Neural crest cell (in vitro differentiated cells): ENCODE data around the gene HRNR. TPM values are rescaled to one million over a fixed set of nuclear protein-coding genes. Genes with fewer than 3 reads are reported as not detected.

ENCODE experiments used
- DNase-seq: peaks from one replicate; pipeline ENCODE4 v3.0.0; 2021; ENCODE audit warnings: low read depth, mixed read lengths, low spot score
- H3K27ac Mint-ChIP-seq: one replicate; pipeline ENCODE4 v1.8.0; 2021; ENCODE audit warnings: mild to moderate bottlenecking, mixed read lengths; ENCODE audit not compliant: unreplicated experiment
- H3K27me3 Mint-ChIP-seq: 2 replicates; pipeline ENCODE4 v1.8.0; 2021; ENCODE audit warnings: low read depth, mild to moderate bottlenecking, mixed read lengths
- H3K36me3 Mint-ChIP-seq: 2 replicates; pipeline ENCODE4 v1.8.0; 2021; ENCODE audit warnings: low read depth, mild to moderate bottlenecking, mixed read lengths
- H3K4me1 Mint-ChIP-seq: 2 replicates; pipeline ENCODE4 v1.8.0; 2021; ENCODE audit warnings: mixed read lengths
- H3K4me3 Mint-ChIP-seq: one replicate; pipeline ENCODE4 v1.8.0; 2021; ENCODE audit warnings: mild to moderate bottlenecking, mixed read lengths
- H3K9me3 Mint-ChIP-seq: 2 replicates; pipeline ENCODE4 v1.8.0; 2021; ENCODE audit warnings: mixed read lengths
- CTCF ChIP-seq: fragments of 200-600 bp; sonication (generic); conservative IDR thresholded peaks from 2 replicates; pipeline ENCODE4 v1.5.0; 2021; ENCODE audit warnings: antibody characterized with exemption, mild to moderate bottlenecking
- total RNA-seq: library from RNA; stranded (reverse); gene quantifications from 2 replicates; pipeline ENCODE4 v1.2.1, GENCODE V29; 2021

HRNR gene
- total RNA-seq, 1 donor from 2014 or later: not detected

- H3K4me1 Mint-ChIP-seq: no peaks in the 10 kb centered on the region
- H3K36me3 Mint-ChIP-seq: peaks cover 4% of the 10 kb centered on the region
- H3K27me3 Mint-ChIP-seq: no peaks in the 10 kb centered on the region
- no peak for TF ChIP-seq CTCF
- H3K9me3 Mint-ChIP-seq: peaks cover 22% of the 10 kb centered on the region
- no peak overlapping the region for H3K27ac Mint-ChIP-seq
- H3K4me3 Mint-ChIP-seq: no peak overlapping the region
- no peak for DNase-seq
Measured at GRCh38 chr1:152165286-152166077, 58.5 kb downstream of the HRNR start.

DNA sequence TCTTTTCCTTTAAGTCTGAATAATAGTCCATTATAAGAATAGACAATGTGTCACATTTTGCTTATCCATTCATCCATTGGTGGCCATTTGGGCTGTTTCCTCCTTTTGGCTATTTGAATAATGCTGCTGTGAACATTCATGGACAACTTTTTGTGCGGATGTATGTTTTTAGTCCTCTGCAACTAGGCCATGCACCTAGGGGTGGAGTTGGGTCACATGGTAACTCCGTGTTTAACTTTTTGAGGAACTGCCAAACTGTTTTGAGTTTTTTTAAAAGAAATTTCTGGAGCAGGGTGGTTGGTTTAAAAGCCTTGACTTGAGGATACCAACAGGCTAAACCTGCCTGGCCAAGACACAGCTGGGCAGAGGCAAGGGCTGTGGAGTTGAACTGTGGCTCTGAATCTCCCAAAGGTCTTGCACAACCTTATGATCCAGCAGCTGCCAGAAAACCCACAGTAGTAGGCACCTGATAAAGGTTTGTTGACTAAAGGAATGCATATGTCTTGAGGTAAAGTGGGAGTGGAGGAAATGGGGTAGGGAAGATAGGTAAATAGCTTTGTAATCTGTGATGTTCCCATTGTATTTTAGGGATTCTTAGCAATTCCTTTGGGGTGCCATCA lies 59.4 kb downstream of the HRNR start:
- H3K27ac Mint-ChIP-seq: no peak overlapping the region
- DNase-seq: no peak
- H3K9me3 Mint-ChIP-seq: peaks cover 22% of the 10 kb centered on the region
- H3K27me3 Mint-ChIP-seq: no peaks in the 10 kb centered on the region
- no peak for TF ChIP-seq CTCF
- no peaks in the 10 kb centered on the region for H3K4me1 Mint-ChIP-seq
- H3K4me3 Mint-ChIP-seq: no peak overlapping the region
- H3K36me3 Mint-ChIP-seq: peaks cover 4% of the 10 kb centered on the region

DNA sequence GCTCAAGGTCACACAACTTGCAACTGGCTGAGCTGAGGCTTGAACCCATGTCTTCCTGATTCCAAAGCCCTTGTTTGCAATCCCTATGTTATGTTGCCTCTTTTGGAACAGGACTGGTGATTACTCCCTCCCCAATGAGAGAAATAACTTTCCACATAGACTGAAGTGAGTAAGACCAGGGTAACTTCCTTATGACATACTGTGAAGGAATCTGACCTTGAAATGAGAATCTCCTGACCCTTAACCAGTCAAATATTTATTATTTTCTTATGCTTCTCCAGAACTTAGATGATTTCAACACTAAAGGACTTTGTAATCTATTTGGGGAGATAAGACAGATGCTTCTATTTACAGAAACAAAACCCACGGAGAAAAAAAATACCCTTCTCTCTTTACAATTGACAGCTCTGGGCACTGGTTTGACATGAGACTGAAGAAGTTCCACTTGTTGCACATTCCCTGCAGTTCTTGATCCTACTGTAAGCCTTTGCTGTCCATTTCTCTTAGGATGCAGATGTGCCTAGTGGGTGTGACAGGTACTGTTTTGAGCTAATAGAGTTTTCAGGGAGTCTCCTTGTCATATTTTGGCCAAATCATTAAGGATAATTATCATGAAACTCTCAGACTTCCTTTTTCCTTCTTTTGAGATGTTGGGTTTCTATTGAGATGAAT lies 61.1 kb downstream of the HRNR start:
- no peak overlapping the region for H3K27ac Mint-ChIP-seq
- no peak overlapping the region for H3K4me3 Mint-ChIP-seq
- no peaks in the 10 kb centered on the region for H3K27me3 Mint-ChIP-seq
- no peak for DNase-seq
- H3K36me3 Mint-ChIP-seq: peaks cover 4% of the 10 kb centered on the region
- H3K4me1 Mint-ChIP-seq: no peaks in the 10 kb centered on the region
- TF ChIP-seq CTCF: no peak
- peaks cover 18% of the 10 kb centered on the region for H3K9me3 Mint-ChIP-seq

Other genes with a start within 250 kb of the HRNR start
- 44.8 and 65.6 TPM in 2 replicates for gene S100A10, start 230.3 kb downstream of the HRNR start, total RNA-seq
- gene S100A11, start 187.2 kb downstream of the HRNR start, total RNA-seq: 41.6 and 44.7 TPM in 2 replicates
- not detected in 2 replicates for gene TCHHL1, start 135.1 kb downstream of the HRNR start, total RNA-seq
- gene TCHH, start 108.7 kb downstream of the HRNR start, total RNA-seq: not detected in 2 replicates
- gene RPTN, start 65.0 kb downstream of the HRNR start, total RNA-seq: not detected in 2 replicates
- gene FLG, start 101.0 kb upstream of the HRNR start, total RNA-seq: not detected in 2 replicates
- not detected in 2 replicates for gene FLG2, start 135.8 kb upstream of the HRNR start, total RNA-seq
- gene CRNN, start 190.1 kb upstream of the HRNR start, total RNA-seq: not detected in 2 replicates